Pancreas (tissue), 10 donors: Measurements from ENCODE around the gene FILIP1L. TPM values are rescaled to one million over a fixed set of nuclear protein-coding genes. Genes with fewer than 3 reads are reported as not detected.
A peak's percentile ranks its signal among the peaks of the same experiment; 100 is the strongest.
"Not testable (repeated sequence)": the region's sequence is repeated elsewhere in the genome, so short reads cannot be mapped to it uniquely, and the experiment has no call there.

Experiments
- ATAC-seq, 4 donors: fragments of 200-7000 bp; cut with Tn5 transposase; one replicate each; pipeline versions ENCODE4 v1.8.0 to v1.9.1; 2020; ENCODE audit warnings: mild to moderate bottlenecking in 4 of 4, moderate library complexity in 4 of 4
- DNase-seq, 6 donors: peaks; one replicate each; pipeline ENCODE4 v3.0.0-alpha.2; 2020
- FAIRE-seq: peaks from 2 replicates; lab custom pipeline; 2012; peaks lifted over from hg19 to GRCh38; lab: Jason Lieb, UNC
- H3K27ac ChIP-seq, 4 donors: fragments of 200-600 bp; sonication (generic); 1 replicate in 3 of 4; 2 replicates in 1 of 4; pipeline versions ENCODE4 v1.5.0 to v1.8.0; 2020
- H3K27me3 ChIP-seq, 4 donors: fragments of 200-600 bp; one replicate each; pipeline ENCODE4 v1.8.0; 2021
- H3K36me3 ChIP-seq, 3 donors: fragments of 200-600 bp; sonication (generic) in 1 of 3; one replicate each; pipeline versions ENCODE4 v1.5.0 to v1.8.0; 2020 to 2021
- H3K4me1 ChIP-seq, 3 donors: fragments of 200-600 bp; one replicate each; pipeline ENCODE4 v1.8.0; 2021
- H3K4me3 ChIP-seq, 4 donors: fragments of 200-600 bp; sonication (generic) in 2 of 4; one replicate each; pipeline versions ENCODE4 v1.5.0 to v1.8.0; 2020 to 2021
- H3K9me3 ChIP-seq, 4 donors: fragments of 200-600 bp; one replicate each; pipeline ENCODE4 v1.8.0; 2021
- WGBS, 2 donors: extraction: QIAGEN DNeasy Blood & Tissue Kit; methylation state at CpG; one replicate each; pipeline ENCODE4 v1.1.7; 2013; 5-methylcytosine and 5-hydroxymethylcytosine counted together
- intact Hi-C, 3 donors: fragments of 100-400 bp; cut with DNase I; formaldehyde crosslinking; loops; one replicate each; pipeline versions ENCODE4 v1.11.1 to v1.14.2; 2022
- polyA plus RNA-seq, 2 donors: library from polyadenylated mRNA; stranded (reverse); fragments of 200-250 nt; gene quantifications; one replicate each; pipeline ENCODE4 v1.2.3, GENCODE V29; 2013
- total RNA-seq, 6 donors: library from RNA; stranded (reverse); fragmentation: NEBNext Ultra II Directional in 4 of 6; extraction: Animal tissue kit (Norgen Biotek cat#: 25700) in 4 of 6; gene quantifications; one replicate each; pipeline versions ENCODE4 v1.2.1 to v1.2.4, GENCODE V29; 2021 to 2023
- TF ChIP-seq, protein P1 (sequence below), 4 donors: fragments of 200-600 bp; sonication (generic) in 3 of 4; IDR thresholded peaks; one replicate each; pipeline versions ENCODE4 v1.5.0 to v1.8.0; 2021; ENCODE audit warnings: antibody characterized with exemption in 4 of 4
- donor health status: healthy with polysubstance abuse.
- donor health status: DM: no; HTN: no; CAD: no; lungs with moderate emphysema.
- donor health status: DM: no; HTN: no; CAD: no.
- donor health status: control.
- donor health status: control.
- donor health status: Bipolar disorder and iron deficiency.
- donor health status: DM: yes; HTN: yes; CAD: no.
- donor health status: DM: no; HTN: no; CAD: no.
- donor health status: DM: no; HTN: no; CAD: no.
- donor health status: DM: yes; HTN: yes; CAD: no.

The FILIP1L gene
- total and polyA plus RNA-seq, 8 donors, result 12.5 to 37.7 (median 15.8) TPM

DNA sequence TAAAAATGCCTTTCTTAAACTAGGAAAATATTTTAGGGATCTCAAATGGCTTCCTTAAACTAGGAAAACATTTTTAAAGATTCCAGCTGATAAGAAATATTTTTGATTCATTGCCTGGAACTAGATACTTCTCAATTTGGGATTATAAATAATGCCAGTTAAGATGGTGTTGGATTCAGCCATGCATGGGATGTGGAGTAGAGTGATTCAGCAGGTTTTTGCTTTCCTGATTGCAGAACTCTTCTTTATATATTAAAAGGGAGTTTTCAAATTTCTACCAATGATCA lies 15.6 kb downstream of the FILIP1L start:
- Histone ChIP-seq H3K27ac (peak overlapping the region in 3 of 4 donors; percentile 24 to 71 (median 51)), H3K9me3 (no peaks in the 10 kb centered on the region), H3K4me3 (no peak overlapping the region), H3K27me3 (no peaks in the 10 kb centered on the region), H3K4me1 (peaks cover 23 to 39% (median 28%) of the 10 kb centered on the region in 3 donors), H3K36me3 (no peaks in the 10 kb centered on the region)
- TF ChIP-seq, protein P1, sequence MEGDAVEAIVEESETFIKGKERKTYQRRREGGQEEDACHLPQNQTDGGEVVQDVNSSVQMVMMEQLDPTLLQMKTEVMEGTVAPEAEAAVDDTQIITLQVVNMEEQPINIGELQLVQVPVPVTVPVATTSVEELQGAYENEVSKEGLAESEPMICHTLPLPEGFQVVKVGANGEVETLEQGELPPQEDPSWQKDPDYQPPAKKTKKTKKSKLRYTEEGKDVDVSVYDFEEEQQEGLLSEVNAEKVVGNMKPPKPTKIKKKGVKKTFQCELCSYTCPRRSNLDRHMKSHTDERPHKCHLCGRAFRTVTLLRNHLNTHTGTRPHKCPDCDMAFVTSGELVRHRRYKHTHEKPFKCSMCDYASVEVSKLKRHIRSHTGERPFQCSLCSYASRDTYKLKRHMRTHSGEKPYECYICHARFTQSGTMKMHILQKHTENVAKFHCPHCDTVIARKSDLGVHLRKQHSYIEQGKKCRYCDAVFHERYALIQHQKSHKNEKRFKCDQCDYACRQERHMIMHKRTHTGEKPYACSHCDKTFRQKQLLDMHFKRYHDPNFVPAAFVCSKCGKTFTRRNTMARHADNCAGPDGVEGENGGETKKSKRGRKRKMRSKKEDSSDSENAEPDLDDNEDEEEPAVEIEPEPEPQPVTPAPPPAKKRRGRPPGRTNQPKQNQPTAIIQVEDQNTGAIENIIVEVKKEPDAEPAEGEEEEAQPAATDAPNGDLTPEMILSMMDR (IDR thresholded peaks at IDR 0.05), result no peak
- DNase-seq (no peak), ATAC-seq (no peak), FAIRE-seq (no peak)
- intact Hi-C loops, result no loop called here

DNA sequence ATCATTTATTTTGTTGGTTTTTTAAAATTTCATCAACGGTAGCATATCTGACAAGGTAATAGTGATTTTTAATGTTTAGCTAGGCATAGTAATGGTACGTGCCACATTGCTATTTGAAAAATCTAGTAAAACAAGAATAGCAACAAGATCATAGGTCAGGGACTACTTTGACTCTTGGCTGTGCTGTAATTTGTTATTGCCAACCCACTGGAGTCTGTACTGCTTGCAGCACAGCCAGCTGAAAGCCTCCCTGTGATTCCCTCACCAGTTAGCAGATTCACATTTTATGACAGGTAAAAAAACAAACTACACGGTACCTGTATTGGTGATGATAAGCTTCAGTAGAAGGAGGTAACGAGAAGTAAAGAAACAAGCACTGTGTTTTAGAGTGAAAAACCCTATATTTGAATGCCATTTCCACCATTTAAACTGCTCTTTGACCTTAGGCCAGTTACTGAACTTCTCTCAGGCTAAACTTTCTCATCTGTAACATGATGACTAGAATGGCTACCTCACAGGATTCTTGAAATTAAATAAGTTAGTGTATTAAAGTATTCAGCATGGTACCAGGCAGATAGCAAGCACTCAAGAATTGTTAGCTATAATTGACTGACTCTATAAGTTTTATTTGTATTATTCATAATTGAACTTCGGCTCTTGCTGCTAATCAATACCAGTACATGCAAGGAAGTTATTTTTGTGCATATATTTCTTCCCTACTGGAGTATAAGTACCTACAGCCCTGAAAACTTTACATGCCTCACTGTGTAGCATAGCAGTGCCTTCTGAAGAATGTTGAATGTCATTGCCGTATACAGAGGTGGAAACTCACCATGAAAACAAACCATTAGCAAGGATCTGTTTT lies 16.1 kb downstream of the FILIP1L start:
- 21 to 32% methylated on average over 6 of the region's 6 CpGs for WGBS, 2 donors
- no peaks in the 10 kb centered on the region for H3K36me3 ChIP-seq
- FAIRE-seq, result no peak
- no peaks in the 10 kb centered on the region for H3K9me3 ChIP-seq
- H3K4me1 ChIP-seq, result peaks cover 23 to 33% (median 28%) of the 10 kb centered on the region in 3 donors
- intact Hi-C loops, result no loop called here
- no peaks in the 10 kb centered on the region for H3K27me3 ChIP-seq
- ATAC-seq, result peak; percentile 92 to 96 (median 94)
- H3K4me3 ChIP-seq, result no peak overlapping the region
- TF ChIP-seq, protein P1 (IDR thresholded peaks at IDR 0.05), result no peak
- DNase-seq, result peak in 4 of 6 donors; percentile 22 to 47 (median 40)
- peak overlapping the region in 3 of 4 donors; percentile 24 to 71 (median 51) for H3K27ac ChIP-seq

DNA sequence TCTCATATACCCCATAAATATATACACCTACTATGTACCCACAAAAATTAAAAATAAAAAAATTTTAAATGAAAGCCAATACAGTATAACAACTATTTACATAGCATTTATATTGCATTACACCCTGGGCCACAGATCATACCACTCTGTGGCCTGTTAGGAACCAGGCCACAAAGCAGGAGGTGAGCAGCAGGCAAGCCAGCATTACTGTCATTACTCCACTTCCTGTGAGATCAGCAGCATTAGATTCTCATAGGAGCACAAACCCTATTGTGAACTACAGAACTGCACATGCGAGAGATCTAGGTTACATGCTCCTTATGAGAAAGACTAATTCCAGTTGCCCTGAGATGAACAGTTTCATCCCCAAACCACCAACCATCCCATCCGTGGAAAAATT lies 17.4 kb downstream of the FILIP1L start:
- H3K4me3 ChIP-seq, result no peak overlapping the region
- intact Hi-C loops, result no loop called here
- H3K27ac ChIP-seq, result peak overlapping the region in 3 of 4 donors; percentile 2 to 71 (median 23)
- 94% methylated on average over 2 of the region's 2 CpGs for WGBS, 2 donors
- TF ChIP-seq, protein P1 (IDR thresholded peaks at IDR 0.05), result no peak
- no peaks in the 10 kb centered on the region for H3K27me3 ChIP-seq
- DNase-seq, result no peak
- H3K4me1 ChIP-seq, result peaks cover 23 to 28% (median 26%) of the 10 kb centered on the region in 3 donors
- no peak for FAIRE-seq
- no peaks in the 10 kb centered on the region for H3K9me3 ChIP-seq
- H3K36me3 ChIP-seq, result no peaks in the 10 kb centered on the region
- ATAC-seq, result no peak

- Histone ChIP-seq H3K27ac (peak overlapping the region in 1 of 4 donors; percentile 23), H3K4me1 (peaks cover 23 to 28% (median 26%) of the 10 kb centered on the region in 3 donors)
- WGBS, 2 donors, result 96 to 98% methylated on average over 1 of the region's 1 CpG
- H3K36me3 ChIP-seq, DNase-seq, H3K27me3 ChIP-seq, FAIRE-seq, H3K4me3 ChIP-seq, H3K9me3 ChIP-seq, ATAC-seq, intact Hi-C loops: not testable (repeated sequence)
Measured at GRCh38 chr3:100096286-100096685, 18.0 kb downstream of the FILIP1L start.

DNA sequence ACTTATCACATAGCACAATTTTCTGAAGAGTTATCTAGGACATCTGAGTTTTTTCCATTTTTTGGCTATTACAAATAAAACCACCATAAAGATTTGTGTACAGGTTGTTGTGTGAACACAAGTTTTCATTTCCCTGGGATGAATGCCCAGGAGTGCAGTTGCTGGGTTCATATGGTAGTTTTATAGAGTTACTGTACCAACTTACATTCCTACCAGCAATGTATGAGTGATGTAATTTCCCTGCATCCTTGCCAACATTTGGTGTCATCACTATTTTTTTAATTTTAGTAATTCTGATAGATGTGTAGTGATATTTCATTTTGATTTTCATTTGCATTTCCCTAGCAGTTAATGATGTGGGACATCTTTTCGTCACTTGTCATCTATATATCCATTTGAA lies 20.5 kb downstream of the FILIP1L start:
- Histone ChIP-seq H3K4me3 (no peak overlapping the region), H3K36me3 (no peaks in the 10 kb centered on the region), H3K27ac (no peak overlapping the region), H3K9me3 (no peaks in the 10 kb centered on the region), H3K27me3 (no peaks in the 10 kb centered on the region), H3K4me1 (peaks cover 14 to 19% (median 19%) of the 10 kb centered on the region in 3 donors)
- WGBS, 2 donors, result 97% methylated on average over 1 of the region's 1 CpG
- no peak for ATAC-seq
- FAIRE-seq, result no peak
- intact Hi-C loops, result no loop called here
- DNase-seq, result no peak
- TF ChIP-seq, protein P1 (IDR thresholded peaks at IDR 0.05), result no peak
